Measurements from ENCODE around the gene CACNA2D3.
"Not testable (repeated sequence)": the region's sequence is repeated elsewhere in the genome, so short reads cannot be mapped to it uniquely, and the experiment has no call there.

The CACNA2D3 gene

GRCh38 chr3:54122324-54123002 is at the start of gene CACNA2D3:
Gene CACNA2D3, plus strand, starts transcription at chr3:54122552.
- DNase-seq, result peak; percentile 64

- no peak for DNase-seq
Observed at GRCh38 chr3:54073386-54073785, 49.0 kb upstream of the CACNA2D3 start.

- no peak for DNase-seq
Observed at GRCh38 chr3:54079314-54079713, 43.0 kb upstream of the CACNA2D3 start.

DNA sequence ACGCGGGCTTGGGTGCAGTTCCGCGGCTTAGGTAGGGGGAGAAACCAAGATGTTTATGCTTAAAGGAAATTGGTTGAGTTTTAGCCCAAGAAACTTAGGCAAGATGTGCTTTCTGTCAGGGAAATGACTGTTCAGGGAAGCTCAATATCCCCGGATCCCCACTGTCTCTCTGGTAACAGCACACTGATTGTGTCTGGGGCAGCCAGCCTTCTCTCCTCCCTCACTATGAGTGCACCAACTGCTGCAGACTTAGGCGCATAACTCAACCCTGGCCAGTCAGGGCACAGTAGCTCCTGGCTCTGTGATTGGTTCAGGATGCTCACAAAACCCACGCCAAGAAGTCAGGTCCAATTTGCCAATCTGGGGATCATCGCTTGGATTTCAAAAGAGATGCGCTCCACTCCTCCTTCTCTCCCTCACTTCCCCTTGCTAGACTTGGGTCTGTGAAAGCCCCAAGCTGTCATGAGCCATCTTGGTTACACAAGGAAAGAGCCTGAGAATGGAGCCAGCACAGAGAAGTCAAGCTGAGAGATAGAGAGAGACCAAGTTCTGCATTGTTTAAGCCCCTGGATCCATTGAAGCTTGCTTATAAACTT is 42.5 kb upstream of the CACNA2D3 start:
- DNase-seq, result no peak

DNA sequence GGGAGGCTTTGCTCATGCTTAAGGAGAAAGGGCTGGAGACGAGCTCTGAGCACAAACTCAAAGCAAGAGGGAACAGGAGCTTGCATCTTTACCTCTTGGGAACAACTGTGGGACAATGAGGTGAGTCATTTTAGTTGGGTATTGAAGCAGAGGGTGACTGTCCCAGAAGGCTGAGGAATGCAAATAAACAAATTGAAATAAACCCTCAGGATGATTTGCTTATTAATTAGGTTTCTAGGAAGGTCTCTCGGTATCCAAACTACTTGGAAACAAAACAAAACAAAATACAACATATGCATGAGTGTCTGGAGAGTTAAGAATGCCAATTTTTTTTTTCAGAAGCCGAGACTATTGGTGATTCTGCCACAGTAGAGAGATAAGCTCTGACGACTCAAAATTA is 38.4 kb upstream of the CACNA2D3 start:
- no peak for DNase-seq

DNA sequence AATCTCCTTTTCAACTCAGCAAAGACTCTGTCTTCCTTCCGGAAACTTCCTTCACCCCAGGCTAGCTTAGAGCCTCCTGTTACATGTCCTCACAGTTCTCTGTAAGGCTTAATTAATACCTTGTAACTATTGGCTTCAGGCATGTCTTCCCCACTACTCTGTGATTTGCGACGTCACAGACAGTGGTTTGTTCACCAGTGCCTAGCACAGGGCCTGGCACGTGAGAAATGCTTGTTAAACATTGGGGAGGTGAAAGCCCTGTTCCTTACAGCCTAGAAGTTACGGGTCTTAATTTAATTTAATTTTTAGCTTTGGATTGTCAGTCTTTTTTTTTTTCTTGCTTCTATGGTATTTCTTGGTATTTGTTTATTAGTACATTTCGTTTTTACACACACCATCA is 36.4 kb upstream of the CACNA2D3 start:
- DNase-seq, result no peak

GRCh38 chr3:54086652-54087405 is 35.5 kb upstream of the CACNA2D3 start:
- no peak for DNase-seq

DNA sequence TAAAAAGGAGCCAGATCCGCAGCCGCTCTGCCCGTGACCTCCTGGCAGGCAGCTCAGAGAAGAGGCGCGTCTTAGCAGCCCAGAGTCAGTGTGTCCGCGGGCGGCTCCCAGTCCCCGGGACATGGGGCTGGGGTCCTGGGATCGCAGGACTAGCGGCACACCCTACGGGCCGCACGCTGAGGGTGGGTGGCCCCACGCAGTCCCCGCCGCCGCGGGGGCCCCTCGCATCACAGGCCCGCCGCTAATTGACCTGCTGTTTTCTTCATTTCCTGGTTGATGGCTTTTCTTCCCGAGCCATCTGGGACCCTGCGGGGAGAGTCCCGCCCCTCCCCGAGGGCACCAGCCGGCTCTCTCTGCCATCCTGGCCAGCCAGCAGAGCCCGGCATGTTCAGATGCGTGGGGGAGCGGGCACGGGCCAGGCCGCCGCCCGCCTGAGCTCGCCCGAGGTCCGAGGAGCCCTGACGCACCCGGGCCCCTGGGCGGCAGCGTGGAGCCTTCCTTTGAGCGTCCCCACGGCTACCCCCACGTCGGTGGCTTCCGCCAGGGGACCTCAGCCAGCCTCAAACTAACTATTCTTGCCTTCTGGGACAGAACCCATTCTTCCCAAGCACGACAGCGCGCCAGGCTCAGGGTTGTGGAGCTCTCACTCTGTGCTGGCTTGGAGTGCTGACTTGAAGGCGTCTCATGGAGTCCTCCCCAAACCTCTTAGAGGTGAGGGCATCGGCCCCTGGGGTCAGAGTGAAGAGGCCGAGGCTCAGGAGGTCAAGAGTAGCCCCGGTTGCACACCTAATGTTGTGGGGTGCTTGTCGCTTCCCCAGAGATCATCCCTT is 34.6 kb upstream of the CACNA2D3 start:
- DNase-seq, result peak; percentile 25

GRCh38 chr3:54093491-54094248 is 28.7 kb upstream of the CACNA2D3 start:
- no peak for DNase-seq

GRCh38 chr3:54094926-54095325 is 27.4 kb upstream of the CACNA2D3 start:
- no peak for DNase-seq

- no peak for DNase-seq
Observed at GRCh38 chr3:54099381-54099780, 23.0 kb upstream of the CACNA2D3 start.

DNA sequence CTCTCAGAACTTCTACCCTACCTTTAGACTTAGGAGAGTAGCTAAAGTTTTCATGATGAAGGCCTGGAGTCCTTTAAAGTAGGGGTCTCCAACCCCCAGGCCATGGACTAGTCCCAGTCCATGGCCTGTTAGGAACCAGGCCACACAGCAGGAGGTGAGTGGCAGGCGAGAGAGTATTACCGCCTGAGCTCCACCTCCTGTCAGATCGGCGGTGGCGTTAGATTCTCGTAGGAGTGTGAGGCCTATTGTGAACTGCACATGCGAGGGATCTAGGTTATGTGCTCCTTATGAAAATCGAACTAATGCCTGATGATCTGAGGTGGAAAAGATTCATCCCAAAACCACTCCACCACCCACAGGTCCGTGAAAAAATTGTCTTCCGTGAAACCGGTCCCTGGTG is 18.3 kb upstream of the CACNA2D3 start:
- no peak for DNase-seq

- not testable (repeated sequence) for DNase-seq
Observed at GRCh38 chr3:54116129-54116528, 6.2 kb upstream of the CACNA2D3 start.

GRCh38 chr3:54120657-54121413 is 1.5 kb upstream of the CACNA2D3 start:
- DNase-seq, result peak; percentile 38

- DNase-seq, result peak; percentile 33
Observed at GRCh38 chr3:54121414-54122323, 683 bp upstream of the CACNA2D3 start.

DNA sequence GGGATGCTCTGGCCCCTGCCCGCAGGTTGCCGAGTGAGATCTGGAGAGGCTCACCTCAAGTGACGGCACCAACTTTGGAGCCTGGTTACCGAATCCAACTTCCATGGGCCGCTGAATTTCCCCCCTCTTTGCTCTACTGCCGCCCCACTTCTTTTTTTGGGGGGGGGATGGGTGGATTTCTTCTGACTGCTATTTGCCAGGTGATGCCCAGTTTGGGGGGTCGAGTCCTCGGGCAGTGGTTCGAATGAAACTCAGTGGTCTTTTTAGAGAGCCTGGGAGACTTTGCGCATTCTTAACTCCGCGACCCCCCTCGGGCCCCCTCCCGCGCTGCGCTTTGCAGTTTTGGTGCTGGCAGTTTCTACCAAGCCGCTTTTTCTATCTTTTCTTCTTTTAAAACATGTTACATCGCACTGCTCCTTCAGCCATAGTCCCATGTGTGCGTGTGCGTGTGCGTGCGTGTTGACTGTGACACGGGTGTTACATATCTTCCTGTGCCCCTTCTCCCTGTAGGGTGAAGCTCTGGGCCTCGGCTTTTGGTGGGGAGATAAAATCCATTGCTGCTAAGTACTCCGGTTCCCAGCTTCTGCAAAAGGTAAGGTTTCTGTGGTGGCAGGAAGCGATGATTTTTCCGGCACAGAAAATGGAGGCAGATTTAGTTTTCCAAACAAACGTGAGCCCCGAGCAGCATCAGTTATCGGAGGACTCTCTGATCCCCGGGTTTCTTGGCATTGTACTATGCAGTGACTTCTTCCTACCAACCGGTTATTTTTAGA is 837 bp downstream of the CACNA2D3 start:
- no peak for DNase-seq

DNA sequence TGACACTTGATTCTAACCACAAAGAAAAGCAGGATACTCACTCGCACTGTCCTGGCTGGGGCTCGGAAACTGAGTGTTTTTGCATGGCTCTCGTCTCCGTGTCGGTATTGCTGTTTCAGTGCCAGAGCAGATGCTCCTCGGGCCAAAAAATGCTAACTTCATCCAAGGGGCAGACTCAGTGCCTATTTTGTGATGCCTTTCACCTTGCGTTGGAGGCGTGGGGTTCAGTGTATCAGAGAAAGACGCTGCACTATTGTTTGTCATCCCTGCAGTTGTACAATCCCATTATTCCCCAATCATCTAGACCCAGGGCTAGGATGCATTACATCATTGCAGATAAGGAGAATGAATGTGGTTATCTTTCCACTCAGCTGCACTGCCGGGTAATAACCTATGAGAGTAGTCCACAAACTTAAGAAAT is 1.4 kb downstream of the CACNA2D3 start:
- DNase-seq, result no peak

DNA sequence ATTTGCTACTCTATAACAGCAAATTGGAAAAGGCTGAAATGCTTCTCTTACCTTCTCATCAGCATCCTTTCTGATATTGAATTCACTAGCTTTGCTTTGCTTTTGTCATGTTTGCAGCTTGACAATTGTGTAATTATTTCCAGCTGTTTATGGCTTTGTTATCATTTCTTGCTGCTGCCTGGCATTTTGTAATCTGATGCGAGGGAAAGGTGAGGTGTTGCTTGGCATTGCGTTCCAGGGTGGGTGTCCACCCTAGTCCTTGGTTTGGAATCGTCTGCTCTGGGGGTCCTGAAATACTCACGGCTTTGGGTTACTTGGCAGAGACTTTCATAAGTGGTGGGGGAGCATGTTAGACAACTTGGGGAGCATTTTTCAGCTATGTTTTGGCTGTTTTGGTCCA is 2.9 kb downstream of the CACNA2D3 start:
- no peak for DNase-seq

DNA sequence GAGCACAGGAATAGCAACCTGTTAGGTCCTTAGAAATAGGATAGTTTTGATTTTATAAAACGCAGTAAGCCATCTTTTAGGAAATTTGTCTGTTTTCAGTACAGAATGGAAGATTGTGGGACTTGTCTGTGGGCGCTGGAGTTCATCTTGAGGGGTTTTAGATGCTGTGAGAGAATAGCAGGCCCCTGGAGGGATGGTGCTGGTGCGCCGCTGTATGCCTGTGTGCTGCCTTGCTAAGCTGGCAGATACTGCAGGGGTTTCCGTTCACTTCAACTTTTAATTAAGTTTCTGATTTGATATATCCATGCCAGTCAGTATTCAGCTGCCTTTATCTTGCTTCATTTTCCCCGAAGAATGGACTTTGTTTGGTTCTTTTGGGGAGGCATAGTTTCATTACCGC is 4.2 kb downstream of the CACNA2D3 start:
- DNase-seq, result no peak
